HL-60 (cell line): Measurements from ENCODE around the gene MBTPS1.
A peak's percentile ranks its signal among the peaks of the same experiment; 100 is the strongest.

ENCODE experiments used
- DNase-seq, 2 experiments: peaks; one replicate each; pipeline ENCODE4 v3.0.0-alpha.2; 2010 to 2020; ENCODE audit warnings: low read depth in 1 of 2, low spot score in 1 of 2
- H3K27ac ChIP-seq: fragments of 250-450 bp; sonication (Bioruptor Pico); replicated peaks from 2 replicates; pipeline ENCODE4 v1.5.1; 2020; ENCODE audit warnings: mild to moderate bottlenecking, moderate library complexity
- H3K27me3 ChIP-seq: fragments of 250-450 bp; sonication (Bioruptor Pico); 2 replicates; pipeline ENCODE4 v1.5.1; 2021; ENCODE audit warnings: mild to moderate bottlenecking, moderate library complexity; ENCODE audit not compliant: insufficient read depth, poor library complexity, severe bottlenecking
- H3K4me3 ChIP-seq: replicated peaks from 2 replicates; pipeline ENCODE4 v1.5.1; 2011; ENCODE audit warnings: mild to moderate bottlenecking, control low read depth, low read length; ENCODE audit not compliant: insufficient read depth
- GABPA ChIP-seq: IDR thresholded peaks from 2 replicates; pipeline ENCODE4 v1.6.1; 2012; ENCODE audit warnings: low read depth
- POLR2AphosphoS5 ChIP-seq: IDR thresholded peaks from 2 replicates; pipeline ENCODE4 v1.6.1; 2012; ENCODE audit warnings: low read depth
- SPI1 ChIP-seq: IDR thresholded peaks from 2 replicates; pipeline ENCODE4 v1.6.1; 2012; ENCODE audit warnings: low read depth, mild to moderate bottlenecking, borderline replicate concordance
- TF ChIP-seq, protein P1 (sequence below): IDR thresholded peaks from 2 replicates; pipeline ENCODE4 v1.6.1; 2012; ENCODE audit warnings: low read depth; ENCODE audit not compliant: insufficient replicate concordance
- TF ChIP-seq, protein P2 (sequence below): IDR thresholded peaks from one replicate; pipeline ENCODE4 v1.5.1; 2011; ENCODE audit warnings: low read length, control low read depth, inconsistent platforms; ENCODE audit not compliant: insufficient read depth

Gene MBTPS1

DNA sequence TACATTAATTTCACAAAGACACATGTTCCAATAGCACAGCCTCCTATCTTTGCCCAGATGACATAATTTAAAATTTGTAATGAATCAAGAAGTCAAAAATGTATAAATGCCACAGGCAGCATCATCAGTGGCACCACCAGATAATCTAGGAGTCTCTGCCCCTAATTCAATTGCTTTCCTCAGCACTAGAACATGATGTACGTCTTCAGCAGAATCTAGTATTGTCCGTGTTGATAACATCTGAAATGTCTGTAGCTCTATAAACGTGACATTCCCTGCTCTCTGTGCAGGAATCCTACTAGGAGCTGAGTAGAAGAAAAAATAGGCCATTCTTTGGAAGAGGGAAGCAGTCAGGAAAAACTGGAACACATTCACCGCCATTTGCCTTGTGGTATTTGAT lies 52.8 kb downstream of the MBTPS1 start:
- no peak for TF ChIP-seq GABPA
- TF ChIP-seq, protein P1, sequence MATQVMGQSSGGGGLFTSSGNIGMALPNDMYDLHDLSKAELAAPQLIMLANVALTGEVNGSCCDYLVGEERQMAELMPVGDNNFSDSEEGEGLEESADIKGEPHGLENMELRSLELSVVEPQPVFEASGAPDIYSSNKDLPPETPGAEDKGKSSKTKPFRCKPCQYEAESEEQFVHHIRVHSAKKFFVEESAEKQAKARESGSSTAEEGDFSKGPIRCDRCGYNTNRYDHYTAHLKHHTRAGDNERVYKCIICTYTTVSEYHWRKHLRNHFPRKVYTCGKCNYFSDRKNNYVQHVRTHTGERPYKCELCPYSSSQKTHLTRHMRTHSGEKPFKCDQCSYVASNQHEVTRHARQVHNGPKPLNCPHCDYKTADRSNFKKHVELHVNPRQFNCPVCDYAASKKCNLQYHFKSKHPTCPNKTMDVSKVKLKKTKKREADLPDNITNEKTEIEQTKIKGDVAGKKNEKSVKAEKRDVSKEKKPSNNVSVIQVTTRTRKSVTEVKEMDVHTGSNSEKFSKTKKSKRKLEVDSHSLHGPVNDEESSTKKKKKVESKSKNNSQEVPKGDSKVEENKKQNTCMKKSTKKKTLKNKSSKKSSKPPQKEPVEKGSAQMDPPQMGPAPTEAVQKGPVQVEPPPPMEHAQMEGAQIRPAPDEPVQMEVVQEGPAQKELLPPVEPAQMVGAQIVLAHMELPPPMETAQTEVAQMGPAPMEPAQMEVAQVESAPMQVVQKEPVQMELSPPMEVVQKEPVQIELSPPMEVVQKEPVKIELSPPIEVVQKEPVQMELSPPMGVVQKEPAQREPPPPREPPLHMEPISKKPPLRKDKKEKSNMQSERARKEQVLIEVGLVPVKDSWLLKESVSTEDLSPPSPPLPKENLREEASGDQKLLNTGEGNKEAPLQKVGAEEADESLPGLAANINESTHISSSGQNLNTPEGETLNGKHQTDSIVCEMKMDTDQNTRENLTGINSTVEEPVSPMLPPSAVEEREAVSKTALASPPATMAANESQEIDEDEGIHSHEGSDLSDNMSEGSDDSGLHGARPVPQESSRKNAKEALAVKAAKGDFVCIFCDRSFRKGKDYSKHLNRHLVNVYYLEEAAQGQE = no peak
- TF ChIP-seq, protein P2, sequence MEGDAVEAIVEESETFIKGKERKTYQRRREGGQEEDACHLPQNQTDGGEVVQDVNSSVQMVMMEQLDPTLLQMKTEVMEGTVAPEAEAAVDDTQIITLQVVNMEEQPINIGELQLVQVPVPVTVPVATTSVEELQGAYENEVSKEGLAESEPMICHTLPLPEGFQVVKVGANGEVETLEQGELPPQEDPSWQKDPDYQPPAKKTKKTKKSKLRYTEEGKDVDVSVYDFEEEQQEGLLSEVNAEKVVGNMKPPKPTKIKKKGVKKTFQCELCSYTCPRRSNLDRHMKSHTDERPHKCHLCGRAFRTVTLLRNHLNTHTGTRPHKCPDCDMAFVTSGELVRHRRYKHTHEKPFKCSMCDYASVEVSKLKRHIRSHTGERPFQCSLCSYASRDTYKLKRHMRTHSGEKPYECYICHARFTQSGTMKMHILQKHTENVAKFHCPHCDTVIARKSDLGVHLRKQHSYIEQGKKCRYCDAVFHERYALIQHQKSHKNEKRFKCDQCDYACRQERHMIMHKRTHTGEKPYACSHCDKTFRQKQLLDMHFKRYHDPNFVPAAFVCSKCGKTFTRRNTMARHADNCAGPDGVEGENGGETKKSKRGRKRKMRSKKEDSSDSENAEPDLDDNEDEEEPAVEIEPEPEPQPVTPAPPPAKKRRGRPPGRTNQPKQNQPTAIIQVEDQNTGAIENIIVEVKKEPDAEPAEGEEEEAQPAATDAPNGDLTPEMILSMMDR = no peak
- no peak for TF ChIP-seq POLR2AphosphoS5
- no peak for TF ChIP-seq SPI1
- Histone ChIP-seq H3K27ac (no peak overlapping the region), H3K27me3 (no peaks in the 10 kb centered on the region), H3K4me3 (no peak overlapping the region)
- DNase-seq = no peak

DNA sequence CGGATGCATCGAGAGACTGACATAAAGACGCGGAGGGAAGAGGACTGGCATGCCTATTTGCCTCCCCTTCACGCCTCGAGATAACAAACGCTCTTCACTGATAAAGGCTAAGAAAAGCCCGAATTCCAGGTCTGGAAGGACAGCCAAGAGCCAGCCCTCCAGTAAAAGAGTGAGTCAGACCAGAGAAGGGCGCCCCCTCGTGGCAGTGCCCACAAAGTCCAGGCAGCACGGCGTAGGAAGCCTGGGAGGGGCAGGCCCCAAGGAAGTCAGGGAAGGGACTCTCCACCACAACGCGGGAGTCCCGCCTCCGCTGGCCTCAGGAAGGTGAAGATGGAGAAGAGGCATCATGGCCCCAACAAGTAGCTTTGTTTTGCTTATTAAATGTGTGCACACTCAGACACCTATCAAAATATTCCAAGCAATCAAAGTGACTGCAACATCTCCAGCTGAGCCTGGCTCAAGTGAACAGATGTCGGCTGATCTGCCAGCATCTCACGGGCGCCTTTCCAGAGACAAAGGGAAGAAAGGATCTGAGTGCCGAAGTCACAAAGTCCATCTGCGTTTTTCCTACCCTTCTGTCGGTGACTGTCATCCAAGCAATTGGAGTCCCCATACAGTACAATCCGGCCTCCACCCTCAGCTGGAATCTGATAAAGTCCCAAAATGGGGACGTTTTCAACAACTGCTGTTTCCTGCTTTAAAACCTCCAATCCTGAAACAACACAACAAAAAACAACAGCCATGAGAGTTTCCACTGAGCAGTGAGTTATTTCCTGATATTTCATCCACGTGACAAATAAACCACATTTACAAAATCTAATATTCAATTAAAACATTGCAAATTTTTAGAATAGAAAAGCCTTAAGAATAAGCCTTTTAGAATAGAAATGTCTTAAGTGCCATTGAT lies 53.8 kb downstream of the MBTPS1 start:
- H3K27ac ChIP-seq = no peak overlapping the region
- TF ChIP-seq, protein P2 = peak; percentile 67
- TF ChIP-seq, protein P1 = no peak
- no peaks in the 10 kb centered on the region for H3K27me3 ChIP-seq
- no peak overlapping the region for H3K4me3 ChIP-seq
- peak; percentile 43 to 70 for DNase-seq

DNA sequence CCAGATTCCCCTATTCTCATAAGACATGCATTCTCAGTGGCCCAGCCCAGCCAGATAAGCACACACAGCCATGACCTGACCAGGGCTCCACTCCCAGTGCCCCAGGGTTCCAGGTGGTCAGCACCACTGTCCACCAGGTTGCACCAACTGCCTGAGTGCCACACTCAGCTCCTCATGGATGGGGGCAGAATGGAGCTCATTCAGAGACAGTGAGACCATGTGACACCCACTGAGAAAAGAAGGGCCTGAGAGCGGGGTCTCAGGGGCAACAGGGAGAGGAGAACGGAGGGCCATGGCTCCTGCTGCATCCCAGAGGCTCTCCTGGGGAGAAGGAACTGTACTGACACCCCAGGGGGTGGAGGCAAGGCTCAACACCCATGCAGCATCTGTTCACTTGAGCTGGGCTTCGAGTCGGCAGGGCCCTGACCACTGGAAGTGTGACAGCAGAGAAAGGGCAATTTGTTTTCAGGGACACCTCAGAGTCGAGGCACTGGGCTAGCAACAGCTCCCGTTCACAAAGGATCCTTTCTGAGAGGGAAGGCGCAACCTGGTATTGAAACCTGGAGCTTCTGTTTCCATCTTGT lies 55.4 kb downstream of the MBTPS1 start:
- H3K27ac ChIP-seq = no peak overlapping the region
- TF ChIP-seq POLR2AphosphoS5 (no peak), SPI1 (no peak), GABPA (no peak)
- TF ChIP-seq, protein P2 = no peak
- TF ChIP-seq, protein P1 = no peak
- no peak for DNase-seq
- no peaks in the 10 kb centered on the region for H3K27me3 ChIP-seq
- H3K4me3 ChIP-seq = no peak overlapping the region
